H9 (cell line): Measurements from ENCODE around the gene WLS. TPM values are rescaled to one million over a fixed set of nuclear protein-coding genes. Genes with fewer than 3 reads are reported as not detected.

Source experiments
- DNase-seq: peaks from one replicate; pipeline ENCODE4 v3.0.0-alpha.2; 2017
- H2AFZ ChIP-seq: one replicate; pipeline ENCODE4 v1.6.1; 2013; ENCODE audit warnings: mild to moderate bottlenecking, low read length, control low read depth, moderate library complexity
- H2AK5ac ChIP-seq: 2 replicates; pipeline ENCODE4 v1.6.1; 2013; ENCODE audit warnings: low read length, control low read depth, mixed read lengths; ENCODE audit not compliant: insufficient read length
- H2BK120ac ChIP-seq: one replicate; pipeline ENCODE4 v1.6.1; 2013; ENCODE audit warnings: low read depth, mild to moderate bottlenecking, low read length, control low read depth, inconsistent platforms; ENCODE audit not compliant: poor library complexity, severe bottlenecking
- H2BK12ac ChIP-seq: 2 replicates; pipeline ENCODE4 v1.6.1; 2013; ENCODE audit warnings: low read length, control low read depth, mixed read lengths, low read depth; ENCODE audit not compliant: insufficient read length
- H2BK15ac ChIP-seq: 2 replicates; pipeline ENCODE4 v1.6.1; 2013; ENCODE audit warnings: low read depth, low read length, control low read depth
- H2BK20ac ChIP-seq: one replicate; pipeline ENCODE4 v1.6.1; 2013; ENCODE audit warnings: low read depth, mild to moderate bottlenecking, low read length, control low read depth, inconsistent platforms; ENCODE audit not compliant: poor library complexity, severe bottlenecking
- H2BK5ac ChIP-seq: 2 replicates; pipeline ENCODE4 v1.6.1; 2013; ENCODE audit warnings: low read length, control low read depth, mixed read lengths; ENCODE audit not compliant: insufficient read length
- H3K14ac ChIP-seq: 2 replicates; pipeline ENCODE4 v1.6.1; 2013; ENCODE audit warnings: low read length, control low read depth; ENCODE audit not compliant: insufficient read depth
- H3K18ac ChIP-seq: 2 replicates; pipeline ENCODE4 v1.6.1; 2013; ENCODE audit warnings: low read depth, mild to moderate bottlenecking, mixed read lengths, low read length, control low read depth; ENCODE audit not compliant: insufficient read length
- H3K23ac ChIP-seq: 2 replicates; pipeline ENCODE4 v1.6.1; 2013; ENCODE audit warnings: low read length, control low read depth, mixed read lengths, low read depth; ENCODE audit not compliant: insufficient read length
- H3K23me2 ChIP-seq: 2 replicates; pipeline ENCODE4 v1.6.1; 2013; ENCODE audit warnings: low read depth, mild to moderate bottlenecking, mixed read lengths, low read length, control low read depth; ENCODE audit not compliant: insufficient read length, poor library complexity, severe bottlenecking
- H3K27ac ChIP-seq: 2 replicates; pipeline ENCODE4 v1.5.1; 2013; ENCODE audit warnings: low read length, control low read depth, mixed read lengths, low read depth; ENCODE audit not compliant: insufficient read length
- H3K27me3 ChIP-seq: 2 replicates; pipeline ENCODE4 v1.6.1; 2013; ENCODE audit warnings: low read length, control low read depth, inconsistent platforms; ENCODE audit not compliant: insufficient read depth
- H3K4ac ChIP-seq: 2 replicates; pipeline ENCODE4 v1.6.1; 2013; ENCODE audit warnings: low read depth, mild to moderate bottlenecking, control low read depth, inconsistent platforms, low read length, moderate library complexity
- H3K4me1 ChIP-seq: 2 replicates; pipeline ENCODE4 v1.6.1; 2013; ENCODE audit warnings: low read length, control low read depth, inconsistent platforms; ENCODE audit not compliant: insufficient read depth
- H3K4me2 ChIP-seq: 2 replicates; pipeline ENCODE4 v1.6.1; 2013; ENCODE audit warnings: low read length, control low read depth, mixed read lengths; ENCODE audit not compliant: insufficient read length, insufficient read depth
- H3K56ac ChIP-seq: 2 replicates; pipeline ENCODE4 v1.6.1; 2013; ENCODE audit warnings: low read depth, mild to moderate bottlenecking, mixed read lengths, low read length, control low read depth; ENCODE audit not compliant: insufficient read length
- H3K79me1 ChIP-seq: 2 replicates; pipeline ENCODE4 v1.6.1; 2013; ENCODE audit warnings: low read depth, mild to moderate bottlenecking, moderate library complexity, low read length, control low read depth, inconsistent platforms; ENCODE audit not compliant: insufficient read depth, poor library complexity, severe bottlenecking
- H3K79me2 ChIP-seq: 2 replicates; pipeline ENCODE4 v1.6.1; 2013; ENCODE audit warnings: low read length, control low read depth, inconsistent platforms; ENCODE audit not compliant: insufficient read depth
- H3K9ac ChIP-seq: 2 replicates; pipeline ENCODE4 v1.6.1; 2013; ENCODE audit warnings: low read length, control low read depth, mixed read lengths; ENCODE audit not compliant: insufficient read length; ENCODE audit errors: extremely low read depth
- H3K9me3 ChIP-seq: one replicate; pipeline ENCODE4 v1.6.1; 2013; ENCODE audit warnings: low read depth, low read length, inconsistent platforms; ENCODE audit not compliant: control insufficient read depth
- H3T11ph ChIP-seq: one replicate; pipeline ENCODE4 v1.6.1; 2013; ENCODE audit warnings: mild to moderate bottlenecking, low read length, control low read depth, inconsistent platforms
- H4K20me1 ChIP-seq: one replicate; pipeline ENCODE4 v1.6.1; 2013; ENCODE audit not compliant: control insufficient read depth, insufficient read length, insufficient read depth
- H4K5ac ChIP-seq: 2 replicates; pipeline ENCODE4 v1.6.1; 2013; ENCODE audit warnings: low read depth, mild to moderate bottlenecking, mixed read lengths, low read length, control low read depth; ENCODE audit not compliant: insufficient read length
- H4K8ac ChIP-seq: replicated peaks from 2 replicates; pipeline ENCODE4 v1.6.1; 2013; ENCODE audit warnings: low read length, control low read depth, mixed read lengths, low read depth; ENCODE audit not compliant: insufficient read length
- H4K91ac ChIP-seq: 2 replicates; pipeline ENCODE4 v1.6.1; 2013; ENCODE audit warnings: low read depth, mild to moderate bottlenecking, moderate library complexity, mixed read lengths, low read length, control low read depth; ENCODE audit not compliant: insufficient read length
- H3K27ac Mint-ChIP-seq, 3 experiments: 2 replicates in 2 of 3; 3 replicates in 1 of 3; pipeline ENCODE4 v1.8.0; 2020 to 2021; ENCODE audit warnings: mixed read lengths in 3 of 3, mild to moderate bottlenecking in 1 of 3, moderate library complexity in 1 of 3
- H3K27me3 Mint-ChIP-seq: 2 replicates; pipeline ENCODE4 v1.8.0; 2021; ENCODE audit warnings: low read depth, mild to moderate bottlenecking, moderate library complexity, mixed read lengths
- H3K36me3 Mint-ChIP-seq, 3 experiments: 2 replicates in 2 of 3; 3 replicates in 1 of 3; pipeline ENCODE4 v1.8.0; 2020 to 2021; ENCODE audit warnings: low read depth in 3 of 3, mixed read lengths in 3 of 3; ENCODE audit not compliant: insufficient read depth in 1 of 3
- H3K4me1 Mint-ChIP-seq, 2 experiments: 2 replicates each; pipeline ENCODE4 v1.8.0; 2020; ENCODE audit warnings: mixed read lengths in 2 of 2
- H3K4me3 Mint-ChIP-seq, 2 experiments: 2 replicates in 1 of 2; 3 replicates in 1 of 2; pipeline ENCODE4 v1.8.0; 2020 to 2021; ENCODE audit warnings: mild to moderate bottlenecking in 2 of 2, mixed read lengths in 2 of 2, moderate library complexity in 1 of 2
- H3K9me3 Mint-ChIP-seq, 2 experiments: 2 replicates in 1 of 2; 3 replicates in 1 of 2; pipeline ENCODE4 v1.8.0; 2020; ENCODE audit warnings: mild to moderate bottlenecking in 2 of 2, mixed read lengths in 2 of 2, moderate library complexity in 1 of 2
- CTCF ChIP-seq: fragments of 200-600 bp; sonication (generic); conservative IDR thresholded peaks from 3 replicates; pipeline ENCODE4 v1.8.0; 2021; ENCODE audit warnings: antibody characterized with exemption, mild to moderate bottlenecking
- WGBS: extraction: QIAGEN DNeasy Blood & Tissue Kit; methylation state at CpG from one replicate; pipeline ENCODE4 v1.1.7; 2013; ENCODE audit warnings: missing lambda C conversion rate, low lambda C conversion rate, mixed read lengths; ENCODE audit not compliant: insufficient read length; ENCODE audit errors: extremely low coverage; 5-methylcytosine and 5-hydroxymethylcytosine counted together
- total RNA-seq: library from RNA; stranded (reverse); gene quantifications from 2 replicates; pipeline ENCODE4 v1.2.1, GENCODE V29; 2021

Gene WLS
- total RNA-seq, 1 experiment from 2014 or later, result 0.94 TPM

- Histone ChIP-seq H3K56ac (no peak overlapping the region), H2AFZ (no peak overlapping the region), H3K4me1 (peaks cover 5% of the 10 kb centered on the region; the same call in 1 of the 2 replicates), H3K79me2 (no peaks in the 10 kb centered on the region), H2BK20ac (no peak overlapping the region), H3K27ac (no peak overlapping the region), H3K23me2 (no peaks in the 10 kb centered on the region), H4K8ac (no peak overlapping the region), H3K4me2 (no peak overlapping the region), H3K79me1 (no peaks in the 10 kb centered on the region), H3K14ac (no peak overlapping the region; the same call in 1 of the 2 replicates), H4K20me1 (no peaks in the 10 kb centered on the region), H3T11ph (no peak overlapping the region), H2BK5ac (no peak overlapping the region), H4K5ac (no peak overlapping the region), H3K4ac (no peak overlapping the region), H3K9ac (no peak overlapping the region), H2BK12ac (no peak overlapping the region), H2AK5ac (no peak overlapping the region), H2BK15ac (no peak overlapping the region), H4K91ac (no peak overlapping the region), H3K18ac (no peak overlapping the region), H3K23ac (no peak overlapping the region), H3K9me3 (no peaks in the 10 kb centered on the region), H2BK120ac (no peak overlapping the region), H3K27me3 (no peaks in the 10 kb centered on the region)
- Mint-ChIP-seq H3K27ac (no peak overlapping the region), H3K4me3 (no peak overlapping the region), H3K9me3 (peaks cover 0 to 1% of the 10 kb centered on the region in 2 experiments; a peak in 1 of 5 replicates), H3K36me3 (no peaks in the 10 kb centered on the region), H3K27me3 (peaks cover 3% of the 10 kb centered on the region; the same call in 1 of the 2 replicates), H3K4me1 (peaks cover 31 to 35% of the 10 kb centered on the region in 2 experiments)
- no peak for DNase-seq
- no peak for TF ChIP-seq CTCF
- WGBS, result no CpG with 5 or more reads among the region's 10 CpGs
These were observed 86.8 kb downstream of the WLS start for GRCh38 chr1:68145418-68146126.
